HG03066 (cell line): ENCODE results near the gene C1QTNF5.

ENCODE experiments used
- ATAC-seq: cut with Tn5 transposase; IDR thresholded peaks from one replicate; pipeline ENCODE4 v1.9.1; 2021; ENCODE audit warnings: low read depth; ENCODE audit not compliant: unreplicated experiment

The C1QTNF5 gene

GRCh38 chr11:119373059-119373920, 32.6 kb upstream of the C1QTNF5 start:
- ATAC-seq, result no peak

DNA sequence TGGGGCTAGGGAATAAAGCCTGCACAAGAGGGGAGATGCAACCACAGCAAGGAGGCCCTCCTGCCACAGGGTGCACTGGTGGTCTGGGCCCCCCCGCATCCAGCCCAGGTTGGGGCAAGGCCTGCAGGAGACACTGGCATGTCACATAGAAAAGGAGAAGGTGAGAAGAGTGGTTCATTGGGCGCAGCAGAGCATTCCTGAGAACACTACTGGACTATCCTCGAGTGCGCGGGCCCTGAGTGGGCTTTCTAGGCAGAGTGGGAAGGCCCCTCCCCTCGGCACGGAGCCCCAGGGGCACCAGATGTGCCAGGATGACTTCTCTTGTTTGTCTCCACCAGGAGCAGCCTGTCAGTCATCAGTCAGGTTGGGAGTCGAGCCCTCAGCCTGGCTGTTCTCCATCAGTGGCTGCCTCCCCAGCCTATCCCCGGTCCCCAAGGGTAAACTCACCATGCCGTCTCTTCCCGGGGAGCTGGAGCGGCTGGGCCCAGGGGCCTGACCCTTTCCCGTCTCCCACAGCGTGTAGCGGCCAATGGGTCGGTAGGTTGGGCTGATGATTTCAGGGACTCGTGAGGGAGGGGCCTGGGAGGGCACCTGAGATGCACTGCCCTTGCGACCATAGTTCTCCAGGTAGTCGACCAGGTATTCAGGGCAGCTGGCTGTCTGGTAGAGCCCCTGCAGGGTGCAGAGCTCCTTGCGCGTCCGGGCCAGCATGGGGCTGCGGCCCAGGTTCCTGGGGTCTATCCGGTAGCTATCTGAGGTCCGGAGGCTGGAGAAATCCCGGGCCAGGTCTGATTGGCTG, 31.8 kb upstream of the C1QTNF5 start:
- no peak for ATAC-seq

DNA sequence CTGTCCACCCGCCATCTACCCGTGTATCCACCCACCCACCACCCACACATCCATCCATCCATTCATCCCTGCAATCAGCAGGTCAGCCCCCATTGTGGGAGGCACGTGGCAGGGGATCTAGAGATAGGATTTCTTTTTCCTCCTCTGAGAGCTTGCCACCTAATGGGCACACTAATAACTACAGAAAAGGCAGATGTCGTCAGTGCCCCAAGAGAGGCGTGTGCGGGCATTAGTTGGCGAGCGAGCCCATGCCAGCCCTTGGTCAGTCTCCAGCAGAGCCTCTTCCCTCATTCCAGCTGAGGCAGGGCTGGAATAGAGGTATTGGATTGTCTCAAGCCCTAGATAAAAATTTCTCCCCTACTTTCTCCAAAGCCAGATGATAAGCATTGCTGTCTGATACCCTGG, 31.1 kb upstream of the C1QTNF5 start:
- no peak for ATAC-seq

- ATAC-seq, result no peak
Observed at GRCh38 chr11:119371067-119371601, 30.5 kb upstream of the C1QTNF5 start.

DNA sequence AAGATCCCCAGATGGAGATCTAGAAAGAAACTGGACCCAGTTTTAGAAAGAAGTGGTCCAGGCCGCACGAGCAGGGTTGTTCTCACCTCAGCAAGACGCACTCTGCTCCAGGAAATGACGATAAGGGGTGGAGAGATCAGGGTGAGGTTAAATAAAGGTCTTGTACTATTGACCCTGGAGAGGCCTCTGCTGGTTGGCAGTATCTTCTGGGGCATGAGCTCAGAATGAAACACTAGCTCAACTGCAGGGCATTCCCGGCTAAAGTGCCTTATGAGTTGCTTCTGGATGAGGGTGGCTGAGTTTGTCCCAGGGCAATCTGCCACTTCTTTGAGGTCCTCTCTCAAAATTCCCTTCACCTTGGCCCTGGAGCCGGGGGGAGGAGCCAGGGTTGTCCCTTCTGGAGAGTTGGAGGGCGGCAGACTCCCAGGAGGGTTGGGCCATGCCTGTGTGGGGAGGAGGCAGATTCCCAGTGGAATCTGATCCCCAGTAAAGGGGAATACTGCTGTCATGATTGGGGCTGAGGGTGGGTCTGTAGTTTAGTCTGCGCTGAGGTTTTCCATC, 29.9 kb upstream of the C1QTNF5 start:
- ATAC-seq, result no peak

DNA sequence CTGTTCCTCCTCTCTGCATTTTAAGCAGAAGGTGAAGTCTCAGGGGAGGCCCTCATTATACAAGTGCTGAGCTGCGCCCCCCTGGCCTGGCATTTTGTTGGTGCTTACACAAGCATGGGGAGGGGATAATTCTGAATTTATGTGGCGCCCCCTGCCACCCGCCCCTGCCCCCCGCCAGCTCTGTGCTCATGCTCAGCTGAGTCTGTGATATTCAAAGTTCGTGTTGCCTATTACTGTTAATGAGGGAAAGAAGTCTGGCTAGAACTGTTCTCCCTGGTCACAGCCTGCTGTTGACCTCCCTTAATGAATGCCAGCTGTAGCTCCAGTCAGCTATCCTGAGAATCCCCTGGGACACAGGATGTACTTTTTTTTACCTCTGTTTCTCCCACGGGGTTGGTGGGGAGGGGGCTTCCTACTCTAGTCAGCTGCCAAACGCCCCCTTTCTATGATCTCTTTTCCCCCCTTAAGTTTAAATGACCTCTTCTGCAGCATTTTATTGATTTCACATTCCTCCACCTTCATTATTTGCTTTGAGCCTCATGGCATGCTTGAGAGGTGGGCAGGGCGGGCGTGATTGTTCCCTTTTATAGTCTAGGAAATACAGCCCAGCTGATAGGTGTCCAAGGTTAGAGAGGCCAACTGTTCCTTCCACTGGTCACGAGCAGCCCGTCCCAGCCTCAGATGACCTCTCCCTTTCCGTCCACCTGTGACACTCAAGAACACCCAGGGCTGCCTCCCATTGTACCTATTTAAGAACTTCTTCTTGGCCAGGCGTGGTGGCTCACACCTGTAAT, 28.6 kb upstream of the C1QTNF5 start:
- ATAC-seq, result no peak

- ATAC-seq, result no peak
Observed at GRCh38 chr11:119368121-119369034, 27.7 kb upstream of the C1QTNF5 start.

DNA sequence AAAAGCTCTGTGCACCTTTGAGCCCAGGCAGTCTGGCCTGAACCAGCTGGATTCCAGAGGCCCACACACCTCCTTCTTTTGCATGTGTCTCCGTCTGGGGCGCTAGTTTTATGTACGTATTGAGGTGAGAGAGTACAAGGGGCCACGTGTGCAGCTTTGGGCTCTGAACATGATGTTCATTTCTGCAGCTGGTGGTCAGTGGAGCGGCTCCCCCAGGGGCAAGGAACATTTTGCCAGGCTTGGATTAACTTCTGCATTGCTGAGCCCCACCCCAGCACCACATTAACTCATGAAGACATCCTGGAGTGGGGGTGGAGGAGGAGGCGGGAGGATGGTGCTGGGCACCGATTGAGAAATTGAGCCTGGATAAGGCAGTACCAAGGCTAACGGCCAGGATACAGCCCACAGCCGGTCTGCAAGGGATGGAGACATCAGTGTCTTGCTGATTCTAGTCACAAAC, 27.0 kb upstream of the C1QTNF5 start:
- ATAC-seq, result no peak

GRCh38 chr11:119366690-119367620, 26.3 kb upstream of the C1QTNF5 start:
- no peak for ATAC-seq

- no peak for ATAC-seq
Observed at GRCh38 chr11:119365071-119365591, 24.4 kb upstream of the C1QTNF5 start.

GRCh38 chr11:119363851-119364590, 23.3 kb upstream of the C1QTNF5 start:
- no peak for ATAC-seq

GRCh38 chr11:119363081-119363850, 22.6 kb upstream of the C1QTNF5 start:
- no peak for ATAC-seq

DNA sequence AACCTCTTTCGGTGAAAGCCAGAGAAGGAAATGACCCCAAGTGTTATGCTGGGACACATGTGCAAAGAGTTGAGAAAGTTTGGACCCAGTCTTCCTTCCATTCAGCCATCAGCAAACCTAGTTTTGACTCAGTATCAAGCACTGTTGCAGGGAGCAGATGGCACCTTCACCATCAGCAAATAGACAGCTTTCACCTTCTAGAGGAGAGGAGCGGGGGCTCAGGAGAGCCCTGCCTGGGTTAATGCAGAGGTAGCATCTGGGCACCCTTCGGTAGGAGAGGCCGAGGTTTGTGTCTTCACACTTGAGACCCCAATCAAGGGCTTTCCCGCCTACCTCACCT, 22.0 kb upstream of the C1QTNF5 start:
- no peak for ATAC-seq

DNA sequence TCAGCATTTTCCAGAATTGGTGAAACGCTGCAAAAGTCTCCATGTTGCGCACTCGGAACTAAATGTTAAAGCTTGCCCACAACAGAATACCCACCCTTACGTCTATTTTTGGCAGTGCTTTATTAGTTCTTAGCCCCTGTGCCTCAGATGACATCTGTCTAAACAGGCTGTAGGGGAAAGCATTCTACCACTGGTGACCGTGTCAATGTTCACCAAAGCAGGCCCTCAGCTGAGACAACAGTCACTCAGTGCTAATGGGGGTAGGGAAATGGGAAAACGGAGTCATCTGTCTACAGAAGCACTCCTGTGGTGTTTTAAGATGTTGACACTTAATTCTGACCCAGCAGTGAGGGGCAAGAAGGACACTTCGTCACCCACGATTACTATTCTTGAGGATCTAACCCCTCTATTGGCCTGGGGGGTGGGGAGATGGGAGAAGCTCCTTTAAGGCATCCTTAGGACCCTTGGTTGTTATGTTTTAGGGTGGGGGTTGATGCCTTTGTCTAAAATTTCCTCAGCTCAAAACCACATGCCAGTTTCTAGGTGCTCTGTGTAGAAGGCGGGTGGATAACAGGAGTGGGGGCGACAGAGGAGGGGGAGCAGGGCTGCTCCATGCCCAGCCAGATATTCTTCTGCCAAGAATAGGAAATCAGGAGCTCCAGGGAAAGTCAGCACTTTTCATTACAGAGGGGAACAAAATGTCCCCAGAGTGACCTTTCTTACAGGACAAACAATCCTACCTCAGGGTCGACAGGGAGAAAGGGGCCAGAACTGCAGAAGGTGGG, 21.4 kb upstream of the C1QTNF5 start:
- no peak for ATAC-seq

DNA sequence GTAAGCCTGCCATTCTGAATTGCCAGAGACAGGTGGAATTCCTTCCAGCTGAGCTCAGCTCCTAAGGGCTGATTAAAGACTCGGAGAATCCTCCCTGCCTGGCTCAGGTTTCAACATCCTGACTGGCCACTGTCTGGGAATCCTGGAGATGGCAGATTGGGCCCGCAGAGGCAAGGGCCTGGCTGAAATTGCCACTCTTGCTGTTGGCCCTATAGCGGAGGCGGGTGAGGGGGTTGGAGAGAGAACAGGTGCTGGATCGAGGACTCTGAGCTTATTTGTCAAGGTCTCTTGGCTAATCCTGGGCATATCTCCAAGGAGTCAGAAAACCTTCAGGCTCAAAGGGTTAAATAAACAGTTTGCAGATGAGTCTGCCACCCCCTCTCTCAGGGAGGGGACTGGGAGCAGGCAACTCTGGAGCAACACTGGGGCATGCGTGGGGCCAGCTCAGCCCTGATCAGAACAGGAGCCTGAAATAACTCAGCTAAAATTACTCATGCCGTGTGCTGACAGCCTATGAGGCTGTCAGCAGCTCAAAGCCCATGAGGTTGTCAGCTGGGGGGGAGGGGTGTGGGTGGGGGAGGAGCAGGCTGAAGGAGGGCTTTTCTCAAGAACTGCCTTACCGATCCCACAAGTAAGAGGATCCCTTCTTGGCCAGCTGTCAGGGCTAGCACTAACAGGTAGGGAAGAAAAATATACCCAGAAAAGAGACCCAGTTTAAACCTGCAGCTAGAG, 20.5 kb upstream of the C1QTNF5 start:
- no peak for ATAC-seq
